Skeletal muscle tissue (tissue), 4 donors: ENCODE data around the gene POLRMT. TPM values are rescaled to one million over a fixed set of nuclear protein-coding genes. Genes with fewer than 3 reads are reported as not detected.
A peak's percentile ranks its signal among the peaks of the same experiment; 100 is the strongest.

Experiments used
- H3K27ac ChIP-seq: one replicate; pipeline ENCODE4 v1.7.0; 2013; ENCODE audit warnings: mild to moderate bottlenecking, low read depth, low read length, inconsistent platforms
- H3K27me3 ChIP-seq, 3 donors: one replicate each; pipeline ENCODE4 v1.7.0; 2013; ENCODE audit warnings: low read length in 3 of 3; ENCODE audit not compliant: control insufficient read depth in 3 of 3, insufficient read depth in 3 of 3
- H3K36me3 ChIP-seq, 3 donors: one replicate each; pipeline ENCODE4 v1.7.0; 2013; ENCODE audit warnings: low read length in 3 of 3; ENCODE audit not compliant: control insufficient read depth in 3 of 3, insufficient read depth in 3 of 3
- H3K4me1 ChIP-seq, 3 donors: one replicate each; pipeline ENCODE4 v1.7.0; 2013; ENCODE audit warnings: low read length in 3 of 3, mild to moderate bottlenecking in 3 of 3; ENCODE audit not compliant: control insufficient read depth in 3 of 3, insufficient read depth in 3 of 3
- H3K4me3 ChIP-seq, 3 donors: one replicate each; pipeline ENCODE4 v1.7.0; 2013; ENCODE audit warnings: low read length in 3 of 3
- H3K9ac ChIP-seq, 3 donors: one replicate each; pipeline ENCODE4 v1.7.0; 2013; ENCODE audit warnings: low read length in 3 of 3, mild to moderate bottlenecking in 3 of 3, moderate library complexity in 2 of 3, low read depth in 1 of 3
- H3K9me3 ChIP-seq, 3 donors: one replicate each; pipeline ENCODE4 v1.7.0; 2013; ENCODE audit warnings: low read length in 3 of 3; ENCODE audit not compliant: control insufficient read depth in 3 of 3
- total RNA-seq: library from RNA; depleted of rRNA; stranded (reverse); fragments of >200 nt; gene quantifications from one replicate; pipeline ENCODE4 v1.2.3, GENCODE V29; 2014
- donor health status: Osteomylitis.

The POLRMT gene
- total RNA-seq, 1 donor from 2014 or later = 17.7 TPM

DNA sequence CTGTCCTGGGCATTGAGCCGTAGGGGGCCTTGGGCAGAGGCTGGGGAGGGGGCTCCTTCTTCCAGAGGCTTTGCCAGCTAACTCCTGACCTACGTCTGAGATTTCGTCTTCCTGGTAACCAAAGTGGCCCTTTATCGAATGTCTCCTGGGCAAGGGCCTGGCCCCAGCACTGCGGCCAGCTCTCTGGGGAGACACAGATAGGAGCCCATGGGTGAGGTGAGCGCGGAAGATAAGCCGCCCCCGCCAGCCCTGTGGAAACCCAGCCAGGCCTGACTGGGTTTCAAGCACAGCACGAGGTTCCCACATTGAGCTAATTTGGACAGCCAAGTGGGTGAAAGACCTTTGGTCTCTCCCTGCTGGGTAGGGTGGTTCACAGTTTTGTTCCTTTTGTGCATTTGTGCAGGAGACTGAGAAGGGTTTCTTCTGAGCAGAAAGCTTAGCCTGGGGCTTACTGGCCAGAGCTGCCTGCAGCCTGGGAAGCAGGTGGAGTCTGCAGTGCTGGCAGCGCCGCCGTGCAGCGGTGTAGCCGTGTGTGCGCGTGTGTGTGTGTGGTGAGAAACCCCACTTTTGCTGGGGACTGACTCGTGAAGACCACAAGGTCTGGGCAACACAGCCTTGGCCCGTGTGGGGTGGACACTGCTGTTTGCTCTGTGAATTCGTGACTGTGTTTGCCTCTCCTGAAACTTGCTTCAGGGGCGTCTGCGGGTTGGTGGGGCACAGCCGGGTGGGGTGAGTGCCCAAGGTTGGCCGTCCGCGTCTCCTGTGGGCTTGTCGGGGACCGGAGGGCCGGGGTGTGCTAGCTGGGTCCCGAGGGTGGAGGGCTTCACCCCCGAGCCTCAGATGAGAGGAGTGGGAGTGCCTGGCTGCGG lies 58.4 kb downstream of the POLRMT start:
- Histone ChIP-seq H3K9ac (peak overlapping the region; percentile 71 to 98 (median 95)), H3K4me1 (peaks cover 43 to 66% (median 59%) of the 10 kb centered on the region in 3 donors), H3K27ac (peak overlapping the region; percentile 91), H3K9me3 (no peaks in the 10 kb centered on the region), H3K36me3 (peaks cover 2 to 20% (median 7%) of the 10 kb centered on the region in 3 donors), H3K4me3 (peak overlapping the region; percentile 71 to 86 (median 74)), H3K27me3 (peaks cover 0 to 5% (median 4%) of the 10 kb centered on the region in 3 donors)

- Histone ChIP-seq H3K4me3 (peak overlapping the region; percentile 86 to 91 (median 90)), H3K9me3 (no peaks in the 10 kb centered on the region), H3K27ac (peak overlapping the region; percentile 94), H3K36me3 (peaks cover 0 to 10% (median 0%) of the 10 kb centered on the region in 3 donors), H3K4me1 (peaks cover 43 to 59% (median 52%) of the 10 kb centered on the region in 3 donors), H3K27me3 (peaks cover 0 to 5% (median 4%) of the 10 kb centered on the region in 3 donors), H3K9ac (peak overlapping the region; percentile 97 to 99 (median 98))
Measured at GRCh38 chr19:573519-573825, 59.9 kb downstream of the POLRMT start.

DNA sequence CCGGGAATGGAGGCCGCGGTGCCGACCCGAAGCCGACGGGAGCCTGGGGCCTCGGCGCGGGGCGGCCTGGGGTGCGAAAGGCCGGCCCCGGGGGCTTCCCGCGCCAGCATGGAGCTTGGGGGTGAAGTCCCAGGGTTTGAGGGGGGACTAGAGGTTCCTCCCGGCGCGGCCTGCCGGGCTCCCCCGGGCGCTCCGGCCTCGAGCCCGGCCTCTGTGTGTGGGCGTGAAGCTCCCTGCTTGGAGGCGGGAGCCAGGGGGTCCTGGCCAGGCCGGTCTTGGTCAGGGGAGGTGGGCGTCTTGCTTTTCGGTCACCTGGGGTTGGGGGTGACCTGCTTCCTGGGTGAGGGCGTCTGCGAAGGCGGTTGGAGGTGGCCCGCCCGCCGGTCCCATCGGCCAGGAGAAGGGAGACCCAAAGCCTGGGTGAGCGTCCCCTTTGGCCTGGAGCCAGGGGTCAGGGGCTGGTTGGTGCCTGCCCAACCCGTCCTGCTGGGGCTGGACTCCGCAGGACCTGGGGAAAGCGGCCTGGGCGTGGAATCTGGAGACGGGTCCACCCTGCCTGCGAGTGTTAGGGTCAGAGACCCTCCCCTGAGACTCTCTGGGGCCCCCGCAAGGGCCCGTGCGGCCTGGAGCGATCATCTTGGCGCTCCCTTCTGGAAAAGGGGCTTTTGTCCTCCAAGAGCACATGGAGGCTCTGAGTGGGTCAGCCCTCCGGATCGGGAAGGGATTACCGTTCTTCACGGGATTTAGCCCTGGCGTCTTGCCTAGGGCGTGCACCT lies 60.4 kb downstream of the POLRMT start:
- peaks cover 0 to 5% (median 4%) of the 10 kb centered on the region in 3 donors for H3K27me3 ChIP-seq

DNA sequence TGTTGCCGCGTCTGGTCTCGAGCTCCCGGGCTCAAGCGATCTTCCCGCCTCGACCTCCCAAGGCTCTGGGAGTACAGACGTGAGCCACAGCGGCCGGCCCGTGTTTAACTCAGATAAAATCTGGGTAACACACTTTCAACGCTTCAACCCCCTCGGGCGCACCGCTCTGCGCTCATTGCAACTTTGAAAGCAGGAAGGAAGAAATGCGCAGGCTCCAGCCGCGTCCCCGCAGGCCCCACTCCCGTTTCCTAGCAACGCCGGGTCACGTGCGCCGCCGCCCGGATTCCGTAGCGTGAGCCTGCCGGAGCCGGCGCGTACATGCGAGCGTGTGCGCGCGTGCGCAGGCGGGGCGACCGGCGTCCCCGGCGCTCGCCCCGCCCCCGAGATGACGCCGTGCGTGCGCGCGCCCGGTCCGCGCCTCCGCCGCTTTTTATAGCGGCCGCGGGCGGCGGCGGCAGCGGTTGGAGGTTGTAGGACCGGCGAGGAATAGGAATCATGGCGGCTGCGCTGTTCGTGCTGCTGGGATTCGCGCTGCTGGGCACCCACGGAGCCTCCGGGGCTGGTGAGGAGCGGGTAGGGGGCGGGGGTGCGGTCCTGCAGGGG lies 61.1 kb downstream of the POLRMT start, which contains the start of gene BSG:
Gene BSG, plus strand, starts transcription at position 457 of the 603 bp plus-strand sequence. Its CDS starts 39 bp downstream, at position 496.
- peak within 1 kb of the TSS; percentile 94 for H3K27ac ChIP-seq
- peaks cover 39 to 50% (median 43%) of the 10 kb centered on the region in 3 donors for H3K4me1 ChIP-seq
- H3K27me3 ChIP-seq = peaks cover 0 to 5% (median 4%) of the 10 kb centered on the region in 3 donors
- peak within 1 kb of the TSS; percentile 86 to 91 (median 90) for H3K4me3 ChIP-seq
- no peaks in the 10 kb centered on the region for H3K9me3 ChIP-seq
- H3K9ac ChIP-seq = peak within 1 kb of the TSS; percentile 97 to 99 (median 98)
- peaks cover 0 to 8% (median 0%) of the 10 kb centered on the region in 3 donors for H3K36me3 ChIP-seq

More for the DNA sequence above, 60.4 kb downstream of the POLRMT start:
- H3K9me3 ChIP-seq = no peaks in the 10 kb centered on the region
- H3K4me3 ChIP-seq = peak overlapping the region; percentile 86 to 91 (median 90)
- H3K27ac ChIP-seq = peak overlapping the region; percentile 94
- H3K4me1 ChIP-seq = peaks cover 43 to 57% (median 46%) of the 10 kb centered on the region in 3 donors
- peak overlapping the region; percentile 97 to 99 (median 98) for H3K9ac ChIP-seq
- H3K36me3 ChIP-seq = peaks cover 0 to 10% (median 0%) of the 10 kb centered on the region in 3 donors

GRCh38 chr19:571566-571974 lies 61.8 kb downstream of the POLRMT start:
- peak overlapping the region; percentile 67 to 77 (median 73) for H3K4me3 ChIP-seq
- H3K27me3 ChIP-seq = peaks cover 0 to 5% (median 4%) of the 10 kb centered on the region in 3 donors
- H3K9me3 ChIP-seq = no peaks in the 10 kb centered on the region
- peaks cover 0 to 8% (median 0%) of the 10 kb centered on the region in 3 donors for H3K36me3 ChIP-seq
- peak overlapping the region; percentile 51 to 69 (median 62) for H3K9ac ChIP-seq
- H3K4me1 ChIP-seq = peaks cover 33 to 43% (median 36%) of the 10 kb centered on the region in 3 donors
- H3K27ac ChIP-seq = peak overlapping the region; percentile 37

GRCh38 chr19:570937-571565 lies 62.3 kb downstream of the POLRMT start:
- Histone ChIP-seq H3K4me3 (peak overlapping the region; percentile 67 to 77 (median 73)), H3K27ac (peak overlapping the region; percentile 37), H3K27me3 (peaks cover 0 to 5% (median 4%) of the 10 kb centered on the region in 3 donors), H3K9me3 (no peaks in the 10 kb centered on the region), H3K36me3 (peaks cover 0 to 8% (median 0%) of the 10 kb centered on the region in 3 donors), H3K4me1 (peaks cover 27 to 38% (median 32%) of the 10 kb centered on the region in 3 donors), H3K9ac (peak overlapping the region in 2 of 3 donors; percentile 62 to 69)

GRCh38 chr19:570251-570686 lies 63.1 kb downstream of the POLRMT start:
- H3K27me3 ChIP-seq = peaks cover 0 to 5% (median 4%) of the 10 kb centered on the region in 3 donors
- H3K27ac ChIP-seq = no peak overlapping the region
- peaks cover 24 to 32% (median 28%) of the 10 kb centered on the region in 3 donors for H3K4me1 ChIP-seq
- no peak overlapping the region for H3K9ac ChIP-seq
- no peaks in the 10 kb centered on the region for H3K9me3 ChIP-seq
- H3K36me3 ChIP-seq = peaks cover 0 to 7% (median 0%) of the 10 kb centered on the region in 3 donors
- no peak overlapping the region for H3K4me3 ChIP-seq

DNA sequence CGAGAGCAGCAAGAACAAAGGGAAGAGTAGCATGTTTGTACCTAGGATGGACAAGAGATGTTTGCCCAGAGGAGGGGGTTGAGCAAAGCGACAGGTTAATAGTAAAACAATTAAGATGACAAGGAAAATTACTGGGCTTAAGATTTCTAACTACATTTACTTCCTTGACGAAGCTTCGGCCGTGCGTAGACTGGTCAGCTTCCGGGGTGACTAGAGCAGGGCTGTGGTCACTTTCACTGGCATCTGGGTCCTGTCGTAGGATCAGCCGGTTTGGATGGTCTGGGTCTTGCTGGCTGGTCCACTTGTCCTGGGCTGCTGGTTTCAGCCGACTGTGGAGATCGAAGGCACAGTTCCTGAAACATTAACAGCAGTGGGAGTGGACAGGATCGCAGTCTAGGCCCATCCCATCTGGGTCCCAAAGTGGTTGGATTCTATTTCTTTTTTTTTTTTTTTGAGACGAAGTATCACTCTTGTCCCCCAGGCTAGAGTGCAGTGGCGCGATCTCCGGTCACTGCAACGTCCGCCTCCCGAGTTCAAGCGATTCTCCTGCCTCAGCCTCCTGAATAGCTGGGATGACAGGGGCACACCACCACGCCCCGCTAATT lies 65.9 kb downstream of the POLRMT start:
- Histone ChIP-seq H3K9ac (no peak overlapping the region), H3K27me3 (peaks cover 0 to 5% (median 4%) of the 10 kb centered on the region in 3 donors), H3K36me3 (no peaks in the 10 kb centered on the region), H3K4me3 (no peak overlapping the region), H3K27ac (no peak overlapping the region), H3K9me3 (no peaks in the 10 kb centered on the region), H3K4me1 (peaks cover 9 to 11% (median 10%) of the 10 kb centered on the region in 3 donors)
